Neural crest cell (in vitro differentiated cells): ENCODE data around the gene CD52. TPM values are rescaled to one million over a fixed set of nuclear protein-coding genes. Genes with fewer than 3 reads are reported as not detected.

ENCODE experiments used
- DNase-seq: peaks from one replicate; pipeline ENCODE4 v3.0.0; 2021; ENCODE audit warnings: low read depth, mixed read lengths, low spot score
- H3K27ac Mint-ChIP-seq: one replicate; pipeline ENCODE4 v1.8.0; 2021; ENCODE audit warnings: mild to moderate bottlenecking, mixed read lengths; ENCODE audit not compliant: unreplicated experiment
- H3K27me3 Mint-ChIP-seq: 2 replicates; pipeline ENCODE4 v1.8.0; 2021; ENCODE audit warnings: low read depth, mild to moderate bottlenecking, mixed read lengths
- H3K36me3 Mint-ChIP-seq: 2 replicates; pipeline ENCODE4 v1.8.0; 2021; ENCODE audit warnings: low read depth, mild to moderate bottlenecking, mixed read lengths
- H3K4me1 Mint-ChIP-seq: 2 replicates; pipeline ENCODE4 v1.8.0; 2021; ENCODE audit warnings: mixed read lengths
- H3K4me3 Mint-ChIP-seq: one replicate; pipeline ENCODE4 v1.8.0; 2021; ENCODE audit warnings: mild to moderate bottlenecking, mixed read lengths
- H3K9me3 Mint-ChIP-seq: 2 replicates; pipeline ENCODE4 v1.8.0; 2021; ENCODE audit warnings: mixed read lengths
- total RNA-seq: library from RNA; stranded (reverse); gene quantifications from 2 replicates; pipeline ENCODE4 v1.2.1, GENCODE V29; 2021
- TF ChIP-seq, protein P1 (sequence below): fragments of 200-600 bp; sonication (generic); conservative IDR thresholded peaks from 2 replicates; pipeline ENCODE4 v1.5.0; 2021; ENCODE audit warnings: antibody characterized with exemption, mild to moderate bottlenecking

The CD52 gene
- total RNA-seq, 1 donor from 2014 or later: not detected

DNA sequence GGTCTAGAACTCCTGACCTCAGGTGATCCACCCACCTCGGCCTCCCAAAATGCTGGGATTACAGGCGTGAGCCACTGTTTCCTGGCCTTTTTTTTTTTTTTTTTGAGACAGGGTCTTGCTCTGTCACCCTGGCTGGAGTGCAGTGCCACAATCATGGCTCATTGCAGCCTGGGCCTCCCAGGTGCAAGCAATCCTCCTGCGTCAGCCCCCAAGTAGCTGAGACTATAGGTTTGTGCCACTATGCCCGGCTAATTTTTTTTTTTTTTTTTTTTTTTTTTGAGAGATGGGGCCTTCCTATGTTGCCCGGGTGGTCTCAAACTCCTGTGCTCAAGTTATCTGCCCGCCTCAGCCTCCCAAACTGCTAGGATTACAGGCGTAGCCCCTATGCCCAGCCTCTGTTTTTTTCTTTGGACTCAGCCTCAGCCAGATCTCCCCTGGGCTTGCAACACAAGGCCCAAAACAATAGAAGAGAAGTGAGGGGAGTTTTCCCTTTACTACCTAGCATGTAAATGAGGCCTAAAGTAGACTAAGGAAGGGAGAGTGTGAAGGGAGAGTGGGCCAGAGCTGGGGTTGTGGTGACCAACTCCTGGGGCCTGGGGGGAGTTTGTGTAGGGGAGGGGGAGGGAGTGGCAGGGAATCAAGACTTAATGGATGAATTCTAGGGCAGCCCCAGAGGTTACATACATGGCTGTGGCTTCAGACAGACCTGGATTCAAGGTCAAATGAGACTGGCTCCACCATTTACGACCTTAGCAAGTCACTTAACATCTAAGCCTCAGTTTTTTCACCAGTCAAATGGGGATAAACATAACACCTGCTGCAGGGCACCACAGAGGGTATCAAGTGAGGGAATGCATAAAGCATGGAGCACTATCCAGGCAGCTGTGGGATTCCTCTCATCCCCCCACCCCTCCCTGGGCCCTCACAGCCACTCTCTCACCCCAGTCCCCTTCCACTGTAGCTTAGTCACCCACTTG lies 1.6 kb upstream of the CD52 start:
- H3K27me3 Mint-ChIP-seq: no peaks in the 10 kb centered on the region
- H3K4me1 Mint-ChIP-seq: peaks cover 20% of the 10 kb centered on the region
- DNase-seq: no peak
- no peak overlapping the region for H3K4me3 Mint-ChIP-seq
- no peaks in the 10 kb centered on the region for H3K36me3 Mint-ChIP-seq
- TF ChIP-seq, protein P1, sequence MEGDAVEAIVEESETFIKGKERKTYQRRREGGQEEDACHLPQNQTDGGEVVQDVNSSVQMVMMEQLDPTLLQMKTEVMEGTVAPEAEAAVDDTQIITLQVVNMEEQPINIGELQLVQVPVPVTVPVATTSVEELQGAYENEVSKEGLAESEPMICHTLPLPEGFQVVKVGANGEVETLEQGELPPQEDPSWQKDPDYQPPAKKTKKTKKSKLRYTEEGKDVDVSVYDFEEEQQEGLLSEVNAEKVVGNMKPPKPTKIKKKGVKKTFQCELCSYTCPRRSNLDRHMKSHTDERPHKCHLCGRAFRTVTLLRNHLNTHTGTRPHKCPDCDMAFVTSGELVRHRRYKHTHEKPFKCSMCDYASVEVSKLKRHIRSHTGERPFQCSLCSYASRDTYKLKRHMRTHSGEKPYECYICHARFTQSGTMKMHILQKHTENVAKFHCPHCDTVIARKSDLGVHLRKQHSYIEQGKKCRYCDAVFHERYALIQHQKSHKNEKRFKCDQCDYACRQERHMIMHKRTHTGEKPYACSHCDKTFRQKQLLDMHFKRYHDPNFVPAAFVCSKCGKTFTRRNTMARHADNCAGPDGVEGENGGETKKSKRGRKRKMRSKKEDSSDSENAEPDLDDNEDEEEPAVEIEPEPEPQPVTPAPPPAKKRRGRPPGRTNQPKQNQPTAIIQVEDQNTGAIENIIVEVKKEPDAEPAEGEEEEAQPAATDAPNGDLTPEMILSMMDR: no peak
- no peaks in the 10 kb centered on the region for H3K9me3 Mint-ChIP-seq
- H3K27ac Mint-ChIP-seq: no peak overlapping the region

DNA sequence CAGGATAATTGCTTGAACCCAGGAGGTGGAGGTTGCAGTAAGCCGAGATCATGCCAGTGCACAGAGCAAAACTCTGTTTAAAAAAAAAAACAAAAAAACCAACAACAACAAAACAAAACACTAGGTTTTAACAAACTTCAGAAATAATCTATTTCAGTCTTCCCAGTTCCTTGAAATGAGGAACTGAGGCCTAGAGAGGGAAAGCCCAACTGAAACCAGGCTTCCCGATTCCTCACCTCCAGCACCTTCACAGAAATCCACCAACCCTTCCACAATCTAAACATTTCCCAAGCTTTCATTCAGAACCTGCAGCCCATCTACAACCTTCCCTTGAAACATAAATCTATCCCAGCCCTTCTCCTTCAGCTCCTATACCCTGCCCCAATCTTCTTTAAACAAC lies 612 bp upstream of the CD52 start:
- Mint-ChIP-seq H3K9me3 (no peaks in the 10 kb centered on the region), H3K27ac (peak overlapping the region; percentile 16), H3K27me3 (no peaks in the 10 kb centered on the region), H3K4me1 (peaks cover 25% of the 10 kb centered on the region), H3K4me3 (no peak overlapping the region), H3K36me3 (no peaks in the 10 kb centered on the region)
- TF ChIP-seq, protein P1: no peak
- no peak for DNase-seq

DNA sequence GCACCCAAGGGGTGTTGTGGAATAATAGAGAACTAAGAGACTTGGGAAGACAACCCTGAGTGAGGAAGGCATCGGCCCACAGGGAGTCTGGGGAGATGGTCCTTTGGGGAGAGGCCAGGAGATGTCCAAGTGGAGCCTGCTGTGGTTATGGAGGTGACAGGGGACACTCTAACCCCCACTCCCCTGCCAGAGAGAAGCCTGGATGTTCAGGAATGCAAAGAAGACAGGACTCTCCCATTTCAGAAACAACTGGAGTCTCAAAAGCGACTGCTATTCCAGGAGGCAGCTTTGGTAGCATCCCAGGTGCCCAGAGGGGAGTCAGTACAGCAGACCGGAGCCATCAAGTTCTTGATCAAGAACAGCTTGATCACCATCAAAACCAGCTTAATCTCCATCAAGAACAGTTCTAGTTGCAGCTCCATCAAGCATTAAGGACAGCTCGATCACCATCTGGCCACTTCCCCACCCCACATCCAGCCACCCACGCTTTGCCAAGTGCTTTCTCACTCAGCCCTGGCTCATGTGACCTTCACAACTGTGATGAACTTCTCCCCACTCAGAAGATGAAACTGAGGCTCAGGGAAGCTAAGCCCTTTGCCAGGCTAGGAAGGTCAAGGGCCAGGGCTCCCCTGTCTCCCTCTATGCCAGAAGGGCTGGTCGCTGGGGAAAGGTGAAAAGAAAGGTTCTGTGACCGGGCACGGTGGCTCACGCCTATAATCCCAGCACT lies 743 bp downstream of the CD52 start:
- TF ChIP-seq, protein P1: no peak
- H3K4me3 Mint-ChIP-seq: no peak overlapping the region
- no peaks in the 10 kb centered on the region for H3K27me3 Mint-ChIP-seq
- H3K4me1 Mint-ChIP-seq: peaks cover 25% of the 10 kb centered on the region
- H3K27ac Mint-ChIP-seq: no peak overlapping the region
- no peaks in the 10 kb centered on the region for H3K9me3 Mint-ChIP-seq
- DNase-seq: no peak
- no peaks in the 10 kb centered on the region for H3K36me3 Mint-ChIP-seq

DNA sequence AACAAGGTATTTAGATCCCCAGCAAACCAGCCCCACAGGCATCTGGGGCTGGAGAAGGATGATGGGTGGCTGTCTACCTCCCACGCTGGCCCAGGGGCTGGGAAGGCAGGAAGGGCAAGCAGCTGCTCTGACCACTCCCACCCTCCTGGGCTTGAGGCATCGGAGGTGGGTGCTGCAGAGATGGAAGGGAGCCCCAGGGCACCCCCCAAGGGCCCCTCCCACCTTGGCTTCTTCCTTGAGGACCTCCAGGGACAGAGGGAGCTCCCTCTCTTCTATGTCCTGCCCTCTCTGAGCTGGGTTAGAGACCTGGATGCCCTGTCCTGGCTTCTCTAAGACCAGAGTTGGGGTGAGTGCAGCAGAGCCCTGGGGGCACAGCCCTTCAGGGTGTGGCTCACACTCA lies 3.1 kb downstream of the CD52 start:
- H3K9me3 Mint-ChIP-seq: no peaks in the 10 kb centered on the region
- no peaks in the 10 kb centered on the region for H3K36me3 Mint-ChIP-seq
- H3K27me3 Mint-ChIP-seq: no peaks in the 10 kb centered on the region
- DNase-seq: no peak
- no peak overlapping the region for H3K4me3 Mint-ChIP-seq
- H3K4me1 Mint-ChIP-seq: peaks cover 15% of the 10 kb centered on the region
- H3K27ac Mint-ChIP-seq: no peak overlapping the region
- TF ChIP-seq, protein P1: no peak

DNA sequence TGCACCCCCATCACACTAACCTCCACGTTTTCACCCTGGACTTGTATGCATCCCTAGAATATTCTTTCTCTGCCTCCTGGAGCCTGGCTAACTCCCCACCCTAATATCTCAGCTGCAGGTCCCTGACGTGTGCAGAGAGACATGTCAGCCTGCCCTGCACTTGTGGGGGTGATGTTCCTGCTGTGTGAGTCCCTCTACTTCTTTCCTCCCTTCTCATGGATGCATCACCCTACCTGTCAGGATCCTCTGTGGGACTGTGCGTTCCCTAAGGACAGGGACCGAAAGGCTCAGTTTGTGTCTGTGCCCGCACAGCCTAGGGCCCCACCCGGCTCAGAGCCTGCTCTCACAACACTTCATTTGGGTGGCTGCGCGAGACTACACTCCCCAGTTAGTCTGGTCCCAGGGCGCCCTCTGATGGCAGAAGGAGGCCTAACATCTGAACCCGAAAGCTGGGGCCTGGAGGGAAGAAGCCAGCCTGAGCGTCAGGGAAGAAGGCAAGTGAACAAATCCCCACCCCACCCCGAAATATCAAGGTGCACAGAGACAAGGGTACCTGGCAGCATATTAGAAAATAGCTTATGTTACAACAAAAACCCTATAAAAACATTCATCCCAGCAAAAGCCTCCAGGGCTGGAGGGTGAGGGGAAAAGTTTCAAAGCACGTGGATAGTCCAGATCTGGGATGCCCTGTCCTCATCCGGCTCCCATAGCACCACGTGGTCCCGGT lies 3.7 kb downstream of the CD52 start:
- H3K27ac Mint-ChIP-seq: peak overlapping the region; percentile 76
- TF ChIP-seq, protein P1: peak; percentile 90
- no peaks in the 10 kb centered on the region for H3K9me3 Mint-ChIP-seq
- H3K4me1 Mint-ChIP-seq: peaks cover 11% of the 10 kb centered on the region
- peak; percentile 98 for DNase-seq
- H3K4me3 Mint-ChIP-seq: no peak overlapping the region
- no peaks in the 10 kb centered on the region for H3K27me3 Mint-ChIP-seq
- H3K36me3 Mint-ChIP-seq: no peaks in the 10 kb centered on the region
